HT1080 (cell line): ENCODE results near the gene TMTC1. TPM values are rescaled to one million over a fixed set of nuclear protein-coding genes. Genes with fewer than 3 reads are reported as not detected.

ENCODE experiments used
- DNase-seq: peaks from one replicate; pipeline ENCODE4 v3.0.0-alpha.2; 2015; ENCODE audit warnings: low read depth
- total RNA-seq: library from RNA; depleted of rRNA; stranded (reverse); fragments of >200 nt; shearing (Covaris generic); gene quantifications from 2 replicates; pipeline ENCODE4 v1.2.3, GENCODE V29; 2014

Gene TMTC1
- total RNA-seq, 1 experiment from 2014 or later, result 0.11 TPM

- no peak for DNase-seq
Measured at GRCh38 chr12:29620030-29620429, 163.7 kb downstream of the TMTC1 start.

GRCh38 chr12:29617407-29617803, 166.3 kb downstream of the TMTC1 start:
- no peak for DNase-seq

GRCh38 chr12:29616664-29617406, 166.9 kb downstream of the TMTC1 start:
- peak; percentile 78 for DNase-seq

GRCh38 chr12:29614694-29615325, 168.9 kb downstream of the TMTC1 start:
- no peak for DNase-seq

- no peak for DNase-seq
Measured at GRCh38 chr12:29612912-29613311, 170.8 kb downstream of the TMTC1 start.

GRCh38 chr12:29611906-29612305, 171.8 kb downstream of the TMTC1 start:
- DNase-seq, result peak; percentile 46

GRCh38 chr12:29610473-29611170, 173.1 kb downstream of the TMTC1 start:
- no peak for DNase-seq

- no peak for DNase-seq
Measured at GRCh38 chr12:29609431-29610215, 174.1 kb downstream of the TMTC1 start.

GRCh38 chr12:29608581-29608980, 175.2 kb downstream of the TMTC1 start:
- no peak for DNase-seq

GRCh38 chr12:29599381-29599780, 184.4 kb downstream of the TMTC1 start:
- DNase-seq, result no peak

GRCh38 chr12:29595071-29595755, 188.5 kb downstream of the TMTC1 start:
- no peak for DNase-seq

- DNase-seq, result no peak
Measured at GRCh38 chr12:29593001-29593400, 190.7 kb downstream of the TMTC1 start.

GRCh38 chr12:29591140-29592020, 192.4 kb downstream of the TMTC1 start:
- DNase-seq, result no peak

- DNase-seq, result no peak
Measured at GRCh38 chr12:29589851-29590250, 193.9 kb downstream of the TMTC1 start.

GRCh38 chr12:29589286-29589820, 194.4 kb downstream of the TMTC1 start:
- DNase-seq, result no peak

GRCh38 chr12:29582677-29583272, 201.0 kb downstream of the TMTC1 start:
- DNase-seq, result no peak

GRCh38 chr12:29582146-29582545, 201.6 kb downstream of the TMTC1 start:
- no peak for DNase-seq

- DNase-seq, result peak; percentile 39
Measured at GRCh38 chr12:29581631-29582030, 202.1 kb downstream of the TMTC1 start.

- DNase-seq, result no peak
Measured at GRCh38 chr12:29580971-29581370, 202.8 kb downstream of the TMTC1 start.
